Tibial nerve (tissue), 4 donors: Measurements from ENCODE around the gene ROCK2. TPM values are rescaled to one million over a fixed set of nuclear protein-coding genes. Genes with fewer than 3 reads are reported as not detected.

Experiments used
- DNase-seq, 2 donors: peaks; one replicate each; pipeline ENCODE4 v3.0.0-alpha.2; 2019; ENCODE audit warnings: low spot score in 2 of 2
- H3K27ac ChIP-seq, 4 donors: fragments of 200-600 bp; sonication (generic) in 3 of 4; one replicate each; pipeline ENCODE4 v1.5.1; 2017 to 2019; ENCODE audit warnings: mild to moderate bottlenecking in 1 of 4
- H3K27me3 ChIP-seq, 2 donors: fragments of 200-600 bp; sonication (generic) in 1 of 2; one replicate each; pipeline versions ENCODE4 v1.5.1 to v1.6.0; 2017 to 2019
- H3K36me3 ChIP-seq, 3 donors: fragments of 200-600 bp; sonication (generic); one replicate each; pipeline ENCODE4 v1.5.1; 2018 to 2019
- H3K4me1 ChIP-seq, 4 donors: fragments of 200-600 bp; sonication (generic) in 3 of 4; one replicate each; pipeline ENCODE4 v1.5.1; 2017 to 2019
- H3K4me3 ChIP-seq, 4 donors: fragments of 200-600 bp; sonication (generic) in 3 of 4; one replicate each; pipeline ENCODE4 v1.5.1; 2017 to 2019; ENCODE audit warnings: mild to moderate bottlenecking in 1 of 4, moderate library complexity in 1 of 4
- H3K9me3 ChIP-seq, 4 donors: fragments of 200-600 bp; sonication (generic) in 3 of 4; one replicate each; pipeline ENCODE4 v1.5.1; 2017 to 2019
- CTCF ChIP-seq, 5 experiments: fragments of 200-600 bp in 3 of 5; fragments of 450-650 bp in 2 of 5; sonication (generic) in 3 of 5; IDR thresholded peaks; one replicate each; pipeline ENCODE4 v1.5.1; 2016 to 2019; ENCODE audit warnings: antibody characterized with exemption in 5 of 5, mild to moderate bottlenecking in 3 of 5, moderate library complexity in 2 of 5
- EP300 ChIP-seq, 2 donors: sonication (generic); formaldehyde crosslinking; IDR thresholded peaks; one replicate each; pipeline ENCODE4 v1.6.1; 2017; ENCODE audit warnings: antibody characterized with exemption in 2 of 2, mild to moderate bottlenecking in 1 of 2
- POLR2A ChIP-seq, 2 donors: fragments of 450-650 bp; IDR thresholded peaks; one replicate each; pipeline ENCODE4 v1.6.1; 2017; ENCODE audit warnings: antibody characterized with exemption in 2 of 2, mild to moderate bottlenecking in 2 of 2, moderate library complexity in 2 of 2
- WGBS, 2 donors: methylation state at CpG; one replicate each; pipeline ENCODE4 v1.1.5; 2018; 5-methylcytosine and 5-hydroxymethylcytosine counted together
- small RNA-seq: library from RNA; depleted of rRNA; stranded (forward); fragments of <200 nt; gene quantifications from one replicate; pipeline ENCODE3, GENCODE V24; 2016
- total RNA-seq, 4 donors: library from RNA; depleted of rRNA; stranded (reverse); fragments of >200 nt; gene quantifications; one replicate each; pipeline ENCODE4 v1.1.0, GENCODE V29; 2016

The ROCK2 gene
- total RNA-seq, 4 donors from 2014 or later: 56.4 to 81.6 (median 60.7) TPM

GRCh38 chr2:11134349-11134748, 210.1 kb downstream of the ROCK2 start:
- TF ChIP-seq CTCF (IDR thresholded peaks at IDR 0.05) (no peak), POLR2A (IDR thresholded peaks at IDR 0.05) (no peak), EP300 (IDR thresholded peaks at IDR 0.05) (no peak)
- H3K9me3 ChIP-seq: no peaks in the 10 kb centered on the region
- H3K4me3 ChIP-seq: no peak overlapping the region
- 88 to 94% methylated on average over 5 of the region's 5 CpGs for WGBS, 2 donors
- no peak overlapping the region for H3K27ac ChIP-seq
- no peak for DNase-seq
- peaks cover 0 to 31% (median 17%) of the 10 kb centered on the region in 4 donors for H3K4me1 ChIP-seq
- no peaks in the 10 kb centered on the region for H3K36me3 ChIP-seq
- no peaks in the 10 kb centered on the region for H3K27me3 ChIP-seq

- H3K27ac ChIP-seq: no peak overlapping the region
- H3K36me3 ChIP-seq: no peaks in the 10 kb centered on the region
- no peak for TF ChIP-seq POLR2A (IDR thresholded peaks at IDR 0.05)
- DNase-seq: no peak
- peaks cover 0 to 31% (median 17%) of the 10 kb centered on the region in 4 donors for H3K4me1 ChIP-seq
- WGBS, 2 donors: 66 to 74% methylated on average over 8 of the region's 8 CpGs
- no peaks in the 10 kb centered on the region for H3K9me3 ChIP-seq
- no peak overlapping the region for H3K4me3 ChIP-seq
- no peaks in the 10 kb centered on the region for H3K27me3 ChIP-seq
Observed at GRCh38 chr2:11133936-11134320, 210.5 kb downstream of the ROCK2 start.

GRCh38 chr2:11133238-11133935, 211.0 kb downstream of the ROCK2 start:
- DNase-seq: no peak
- TF ChIP-seq POLR2A (IDR thresholded peaks at IDR 0.05): no peak
- WGBS, 2 donors: 21 to 26% methylated on average over 21 to 23 of the region's 25 CpGs
- H3K4me1 ChIP-seq: peaks cover 0 to 36% (median 17%) of the 10 kb centered on the region in 4 donors
- no peaks in the 10 kb centered on the region for H3K9me3 ChIP-seq
- no peaks in the 10 kb centered on the region for H3K36me3 ChIP-seq
- H3K27ac ChIP-seq: peak overlapping the region in 1 of 4 donors; percentile 62
- peak overlapping the region; percentile 32 to 56 (median 37) for H3K4me3 ChIP-seq
- no peaks in the 10 kb centered on the region for H3K27me3 ChIP-seq

GRCh38 chr2:11132036-11132671, 212.3 kb downstream of the ROCK2 start:
- no peak for DNase-seq
- TF ChIP-seq CTCF (IDR thresholded peaks at IDR 0.05): no peak
- TF ChIP-seq EP300 (IDR thresholded peaks at IDR 0.05): no peak
- TF ChIP-seq POLR2A (IDR thresholded peaks at IDR 0.05): no peak
- Histone ChIP-seq H3K27me3 (no peaks in the 10 kb centered on the region), H3K4me1 (peaks cover 0 to 36% (median 17%) of the 10 kb centered on the region in 4 donors), H3K9me3 (no peaks in the 10 kb centered on the region), H3K4me3 (peak overlapping the region in 2 of 4 donors; percentile 40 to 56), H3K27ac (no peak overlapping the region), H3K36me3 (no peaks in the 10 kb centered on the region)
- WGBS, 2 donors: 76 to 79% methylated on average over 19 of the region's 19 CpGs

- Histone ChIP-seq H3K4me3 (no peak overlapping the region), H3K36me3 (no peaks in the 10 kb centered on the region), H3K27ac (no peak overlapping the region), H3K4me1 (peaks cover 0 to 36% (median 17%) of the 10 kb centered on the region in 4 donors), H3K9me3 (no peaks in the 10 kb centered on the region), H3K27me3 (no peaks in the 10 kb centered on the region)
- TF ChIP-seq POLR2A (IDR thresholded peaks at IDR 0.05) (no peak), EP300 (IDR thresholded peaks at IDR 0.05) (no peak), CTCF (IDR thresholded peaks at IDR 0.05) (no peak)
- no peak for DNase-seq
- 84 to 88% methylated on average over 20 of the region's 20 CpGs for WGBS, 2 donors
Observed at GRCh38 chr2:11131166-11131920, 213.1 kb downstream of the ROCK2 start.

Small RNA genes lying within 50 kb of the gene (small RNA-seq; reads per million reads assigned to genes)
- gene RNU6-1081P: not detected

Other genes starting within 250 kb of the ROCK2 start
- 100 to 1,000 TPM in 3 of 4 donors, 10 to 100 TPM in 1; 49.8 to 120 (median 112) TPM for gene SLC66A3, start 189.2 kb downstream of the ROCK2 start, total RNA-seq
- 10 to 100 TPM; 10.9 to 16.5 (median 13.8) TPM for gene E2F6, start 121.5 kb upstream of the ROCK2 start, total RNA-seq
- gene GREB1, start 189.4 kb upstream of the ROCK2 start, total RNA-seq: 10 to 100 TPM in 3 of 4 donors, 1 to 10 TPM in 1; 8.1 to 74.3 (median 26.7) TPM